GM18526 (cell line): Measurements from ENCODE around the gene RNF213.

Experiments used
- POLR2A ChIP-seq: IDR thresholded peaks from 3 replicates; pipeline ENCODE4 v1.6.1; 2011; ENCODE audit not compliant: insufficient read length; ENCODE audit errors: extremely low read depth

Gene RNF213

DNA sequence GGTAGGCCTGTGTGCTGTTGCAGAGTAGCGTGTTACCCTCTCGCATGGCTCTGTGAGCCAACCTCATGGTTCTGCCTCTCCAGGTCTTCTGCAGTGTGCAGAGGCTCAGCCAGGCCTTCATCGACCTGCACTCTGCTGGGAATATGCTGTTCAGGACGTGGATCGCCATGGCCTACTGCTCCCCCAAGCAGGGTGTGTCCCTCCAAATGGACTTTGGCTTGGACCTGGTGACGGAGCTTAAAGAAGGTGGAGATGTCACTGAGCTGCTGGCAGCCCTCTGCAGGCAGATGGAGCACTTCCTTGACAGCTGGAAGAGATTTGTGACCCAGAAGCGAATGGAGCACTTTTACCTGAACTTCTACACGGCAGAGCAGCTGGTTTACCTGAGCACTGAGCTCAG lies 78.5 kb downstream of the RNF213 start:
- TF ChIP-seq POLR2A, result no peak

DNA sequence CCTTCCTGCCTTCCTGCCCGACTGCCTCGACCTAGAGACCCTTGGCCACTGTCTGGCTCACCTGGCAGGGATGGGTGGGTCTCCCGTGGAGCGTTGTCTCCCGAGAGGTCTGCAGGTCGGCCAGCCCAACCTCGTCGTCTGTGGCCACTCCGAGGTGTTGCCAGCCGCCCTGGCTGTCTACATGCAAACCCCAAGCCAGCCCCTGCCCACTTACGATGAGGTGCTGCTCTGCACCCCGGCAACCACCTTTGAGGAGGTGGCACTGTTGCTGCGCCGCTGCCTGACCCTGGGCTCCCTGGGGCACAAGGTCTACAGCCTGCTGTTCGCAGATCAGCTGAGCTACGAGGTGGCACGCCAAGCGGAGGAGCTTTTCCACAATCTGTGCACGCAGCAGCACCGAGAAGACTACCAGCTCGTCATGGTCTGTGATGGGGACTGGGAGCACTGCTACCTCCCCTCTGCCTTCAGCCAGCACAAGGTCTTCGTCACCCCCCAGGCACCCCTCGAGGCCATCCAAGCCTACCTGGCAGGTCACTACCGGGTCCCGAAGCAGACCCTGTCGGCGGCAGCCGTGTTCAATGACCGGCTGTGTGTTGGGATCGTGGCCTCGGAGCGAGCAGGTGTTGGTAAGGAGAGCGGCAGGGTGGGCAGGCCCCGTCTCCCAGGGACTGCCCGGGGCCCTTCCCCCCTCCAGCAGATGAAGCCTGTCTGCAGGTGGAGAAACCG lies 79.2 kb downstream of the RNF213 start:
- no peak for TF ChIP-seq POLR2A

DNA sequence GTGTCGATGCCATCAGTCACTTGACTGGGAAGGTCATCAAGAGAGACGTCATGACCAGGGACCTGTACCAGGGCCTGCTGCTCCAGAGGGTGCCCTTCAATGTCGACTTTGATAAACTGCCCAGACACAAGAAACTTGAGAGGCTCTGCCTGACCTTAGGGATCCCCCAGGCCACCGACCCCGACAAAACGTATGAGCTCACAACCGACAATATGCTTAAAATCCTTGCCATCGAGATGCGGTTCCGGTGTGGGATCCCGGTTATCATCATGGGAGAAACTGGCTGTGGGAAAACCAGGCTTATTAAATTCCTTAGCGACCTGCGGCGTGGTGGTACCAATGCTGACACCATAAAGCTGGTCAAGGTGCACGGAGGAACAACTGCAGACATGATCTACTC lies 84.7 kb downstream of the RNF213 start:
- TF ChIP-seq POLR2A, result no peak

DNA sequence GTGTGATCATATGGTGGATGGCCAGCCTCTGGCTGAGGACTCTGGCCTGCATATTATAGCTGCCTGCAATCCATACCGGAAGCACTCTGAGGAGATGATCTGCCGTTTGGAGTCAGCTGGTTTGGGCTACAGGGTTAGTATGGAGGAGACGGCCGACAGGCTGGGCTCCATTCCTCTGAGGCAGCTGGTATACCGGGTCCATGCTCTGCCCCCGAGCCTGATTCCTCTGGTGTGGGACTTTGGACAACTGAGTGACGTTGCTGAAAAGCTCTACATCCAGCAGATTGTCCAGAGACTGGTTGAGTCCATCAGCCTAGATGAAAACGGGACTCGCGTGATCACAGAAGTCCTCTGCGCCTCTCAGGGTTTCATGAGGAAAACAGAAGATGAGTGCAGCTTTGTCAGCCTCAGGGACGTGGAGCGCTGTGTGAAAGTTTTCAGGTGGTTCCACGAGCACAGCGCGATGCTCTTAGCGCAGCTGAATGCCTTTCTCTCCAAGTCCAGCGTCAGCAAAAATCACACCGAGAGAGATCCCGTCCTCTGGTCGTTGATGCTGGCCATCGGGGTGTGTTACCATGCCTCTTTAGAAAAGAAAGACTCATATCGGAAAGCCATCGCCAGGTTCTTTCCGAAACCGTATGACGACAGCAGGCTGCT lies 85.3 kb downstream of the RNF213 start:
- TF ChIP-seq POLR2A, result no peak

DNA sequence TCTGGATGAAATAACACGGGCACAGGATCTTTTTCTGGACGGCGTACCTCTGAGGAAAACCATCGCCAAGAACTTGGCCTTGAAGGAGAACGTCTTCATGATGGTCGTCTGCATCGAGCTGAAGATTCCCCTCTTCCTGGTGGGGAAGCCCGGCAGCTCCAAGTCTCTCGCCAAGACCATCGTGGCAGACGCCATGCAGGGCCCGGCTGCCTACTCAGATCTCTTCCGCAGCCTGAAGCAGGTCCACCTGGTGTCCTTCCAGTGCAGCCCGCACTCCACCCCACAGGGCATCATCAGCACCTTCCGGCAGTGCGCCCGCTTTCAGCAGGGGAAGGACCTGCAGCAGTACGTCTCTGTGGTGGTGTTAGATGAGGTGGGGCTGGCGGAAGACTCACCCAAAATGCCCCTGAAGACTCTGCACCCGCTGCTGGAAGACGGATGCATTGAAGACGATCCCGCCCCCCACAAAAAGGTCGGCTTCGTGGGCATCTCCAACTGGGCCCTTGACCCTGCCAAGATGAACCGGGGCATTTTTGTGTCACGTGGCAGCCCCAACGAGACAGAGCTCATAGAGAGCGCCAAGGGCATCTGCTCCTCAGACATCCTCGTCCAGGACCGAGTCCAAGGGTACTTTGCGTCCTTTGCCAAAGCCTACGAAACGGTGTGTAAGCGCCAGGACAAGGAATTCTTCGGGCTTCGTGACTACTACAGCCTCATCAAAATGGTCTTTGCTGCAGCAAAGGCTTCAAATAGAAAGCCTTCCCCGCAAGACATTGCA lies 86.0 kb downstream of the RNF213 start:
- no peak for TF ChIP-seq POLR2A

DNA sequence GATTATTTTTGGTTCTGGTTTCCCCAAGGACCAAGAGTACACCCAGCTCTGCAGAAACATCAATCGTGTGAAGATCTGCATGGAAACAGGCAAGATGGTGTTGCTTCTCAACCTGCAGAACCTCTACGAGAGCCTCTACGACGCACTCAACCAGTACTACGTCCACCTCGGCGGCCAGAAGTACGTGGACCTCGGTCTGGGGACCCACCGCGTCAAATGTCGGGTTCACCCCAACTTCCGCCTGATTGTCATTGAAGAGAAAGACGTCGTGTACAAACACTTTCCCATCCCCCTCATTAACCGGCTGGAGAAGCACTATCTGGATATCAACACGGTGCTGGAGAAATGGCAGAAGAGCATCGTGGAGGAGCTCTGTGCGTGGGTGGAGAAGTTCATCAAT lies 86.9 kb downstream of the RNF213 start:
- TF ChIP-seq POLR2A, result no peak

DNA sequence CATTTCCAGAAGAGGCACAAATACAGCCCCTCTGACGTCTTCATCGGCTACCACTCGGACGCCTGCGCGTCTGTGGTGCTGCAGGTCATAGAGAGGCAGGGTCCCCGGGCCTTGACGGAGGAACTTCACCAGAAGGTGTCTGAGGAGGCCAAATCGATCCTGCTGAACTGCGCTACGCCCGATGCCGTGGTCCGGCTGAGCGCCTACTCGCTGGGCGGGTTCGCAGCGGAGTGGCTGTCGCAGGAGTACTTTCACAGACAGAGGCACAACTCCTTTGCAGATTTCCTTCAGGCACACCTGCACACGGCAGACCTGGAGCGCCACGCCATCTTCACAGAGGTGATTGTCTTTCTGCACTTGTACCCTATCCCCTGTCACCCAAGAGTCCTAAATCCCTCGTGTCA lies 87.3 kb downstream of the RNF213 start:
- TF ChIP-seq POLR2A, result no peak

DNA sequence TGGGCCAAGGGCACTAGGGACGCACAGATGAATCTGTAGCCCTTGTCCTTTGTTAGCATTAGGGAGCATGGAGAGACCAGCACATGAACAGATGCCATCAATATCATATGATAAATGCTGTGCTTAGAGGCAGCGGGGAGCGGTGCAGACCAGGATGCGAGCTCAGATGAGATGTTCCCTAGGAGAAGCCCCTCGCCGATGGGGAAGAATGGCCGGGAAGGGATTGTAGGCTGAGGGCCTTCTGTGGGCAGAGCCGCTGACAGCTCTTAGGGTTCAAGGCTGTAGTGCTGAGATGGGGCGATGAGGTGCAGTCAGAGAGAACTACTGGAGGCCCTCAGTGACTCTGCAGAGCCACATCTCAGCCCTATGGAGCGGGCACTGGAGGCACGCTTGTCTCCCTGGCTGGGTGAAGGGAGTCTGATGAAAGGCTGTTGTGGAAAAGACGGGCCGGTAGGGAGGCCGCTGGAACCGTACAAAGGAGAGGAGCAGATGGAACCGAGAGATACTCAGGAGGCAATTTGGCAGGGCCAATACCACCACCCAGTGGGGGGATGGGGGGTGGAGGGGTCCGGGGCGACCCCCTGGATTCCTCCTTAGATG lies 88.0 kb downstream of the RNF213 start:
- TF ChIP-seq POLR2A, result no peak

DNA sequence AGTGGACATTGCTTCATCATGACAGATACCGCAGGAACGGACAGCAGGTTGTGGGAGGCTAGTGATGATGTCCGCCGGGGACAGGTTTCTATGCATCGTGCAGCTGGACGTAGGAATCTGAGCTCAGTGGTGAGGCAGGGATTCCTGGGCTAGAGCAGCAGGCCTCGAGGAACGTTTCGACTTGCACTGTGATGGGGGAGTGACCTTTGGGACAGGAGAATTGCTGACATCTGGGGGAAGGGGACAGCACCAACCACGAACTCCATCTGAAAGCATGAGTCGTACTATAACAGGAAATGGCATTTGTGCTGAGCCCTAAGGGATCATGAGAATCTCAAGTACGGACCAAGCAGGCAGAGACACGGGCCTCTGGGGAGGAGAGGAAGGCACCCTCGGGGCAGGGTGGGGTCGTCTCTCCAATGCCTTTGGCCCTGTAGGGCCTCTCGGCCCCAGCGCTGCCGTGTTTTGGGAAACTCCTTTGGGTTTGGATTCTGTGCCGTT lies 88.5 kb downstream of the RNF213 start:
- TF ChIP-seq POLR2A, result no peak

DNA sequence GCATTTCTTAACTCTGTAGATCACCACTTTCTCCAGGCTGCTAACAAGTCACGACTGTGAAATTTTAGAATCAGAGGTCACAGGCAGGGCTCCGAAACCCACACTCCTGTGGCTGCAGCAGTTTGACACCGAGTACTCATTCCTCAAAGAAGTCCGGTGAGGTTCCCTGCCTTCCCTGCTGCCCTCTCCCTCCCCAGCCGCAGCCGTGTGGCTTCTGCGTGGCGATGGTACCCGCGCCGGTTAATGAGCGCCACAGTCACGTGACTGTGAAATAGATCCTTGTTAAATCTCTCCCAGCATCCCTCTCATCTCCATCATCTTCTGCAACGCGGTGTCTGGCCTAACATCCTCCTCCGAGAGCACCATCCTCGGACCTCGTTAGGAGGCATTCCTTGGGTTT lies 89.1 kb downstream of the RNF213 start:
- TF ChIP-seq POLR2A, result no peak

DNA sequence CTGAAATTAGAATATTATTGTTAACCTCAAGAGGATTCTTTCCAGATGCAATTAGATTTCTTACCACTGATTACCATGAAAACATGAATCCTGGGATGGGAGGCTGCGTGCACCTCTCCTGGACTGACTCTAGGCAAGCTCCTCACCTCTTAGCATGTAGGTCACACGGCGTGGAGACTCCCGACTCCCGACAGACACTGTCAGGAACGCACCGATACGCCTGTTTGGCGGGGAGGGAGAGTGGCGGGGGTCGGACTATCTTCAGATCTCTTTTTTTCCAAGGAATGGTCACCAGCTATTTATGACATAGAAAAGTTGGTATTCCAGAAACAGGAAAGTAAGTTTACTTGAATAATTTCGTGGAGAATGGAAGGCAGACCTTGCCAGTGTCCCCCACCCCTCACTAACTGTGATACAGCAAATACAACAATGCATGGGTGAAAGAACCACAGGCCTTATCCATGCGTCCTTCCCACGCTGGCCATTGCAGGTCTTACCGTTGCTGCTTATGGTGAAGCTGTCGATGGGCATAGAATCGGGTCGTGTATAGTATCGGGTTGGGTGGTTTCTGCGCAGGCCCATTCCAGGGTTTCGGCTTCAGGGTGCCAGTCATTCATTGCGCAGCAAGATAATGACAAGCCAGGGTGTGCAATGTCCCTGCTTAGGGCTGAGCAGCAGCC lies 91.7 kb downstream of the RNF213 start:
- no peak for TF ChIP-seq POLR2A

DNA sequence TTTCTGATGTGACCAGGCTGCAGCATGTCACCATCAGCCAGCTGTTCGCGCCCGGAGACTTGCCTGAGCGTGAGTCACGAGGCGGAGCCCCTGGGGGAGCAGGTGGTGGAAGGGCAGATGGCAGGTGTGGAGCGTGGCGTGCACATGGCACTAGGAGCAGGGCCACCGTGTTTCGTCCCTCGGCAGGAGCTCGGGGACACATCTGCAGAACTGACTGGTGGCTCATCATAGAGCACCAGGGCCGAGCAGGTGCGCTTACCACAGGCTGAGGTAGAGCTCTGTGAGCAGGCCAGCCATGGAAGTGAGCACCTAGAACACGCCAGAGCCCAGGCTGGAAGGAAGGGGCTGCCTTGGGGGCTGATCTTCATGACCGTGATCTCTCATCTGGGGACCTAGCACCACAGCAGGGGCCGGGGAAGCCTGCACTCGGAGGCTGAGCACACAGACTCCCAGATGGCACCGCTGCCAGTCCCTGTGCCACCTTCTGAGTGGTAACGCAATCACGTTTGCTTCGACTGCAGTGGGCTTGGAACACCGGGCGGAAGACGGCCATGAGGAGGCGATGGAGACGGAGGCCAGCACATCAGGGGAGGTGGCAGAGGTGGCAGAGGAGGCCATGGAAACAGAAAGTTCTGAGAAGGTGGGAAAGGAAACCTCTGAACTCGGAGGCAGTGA lies 92.5 kb downstream of the RNF213 start:
- no peak for TF ChIP-seq POLR2A

DNA sequence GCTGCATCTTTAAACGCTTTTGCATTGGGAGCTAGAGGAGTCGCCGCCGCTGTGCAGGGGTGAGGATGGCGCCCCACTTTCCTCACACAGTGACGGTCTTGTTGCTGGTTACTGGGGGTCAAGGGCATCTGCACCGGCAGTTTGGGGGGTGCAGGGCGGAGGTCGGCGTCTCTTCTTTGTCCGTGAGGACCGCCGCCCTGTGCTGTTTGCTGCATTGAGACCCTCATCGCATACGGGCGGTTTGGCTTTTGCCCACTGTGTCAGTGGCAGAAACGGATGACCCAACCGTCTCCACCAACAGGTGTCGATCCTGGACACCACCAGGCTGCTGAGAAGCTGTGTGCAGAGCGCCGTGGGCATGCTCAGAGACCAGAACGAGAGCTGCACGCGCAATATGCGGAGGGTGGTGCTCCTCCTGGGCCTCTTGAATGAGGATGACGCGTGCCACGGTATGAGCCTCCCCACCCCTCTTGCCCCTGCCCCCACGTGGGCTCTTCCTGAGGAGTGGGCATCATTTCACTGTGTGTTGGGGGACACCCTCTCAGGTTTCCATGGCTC lies 93.1 kb downstream of the RNF213 start:
- no peak for TF ChIP-seq POLR2A

DNA sequence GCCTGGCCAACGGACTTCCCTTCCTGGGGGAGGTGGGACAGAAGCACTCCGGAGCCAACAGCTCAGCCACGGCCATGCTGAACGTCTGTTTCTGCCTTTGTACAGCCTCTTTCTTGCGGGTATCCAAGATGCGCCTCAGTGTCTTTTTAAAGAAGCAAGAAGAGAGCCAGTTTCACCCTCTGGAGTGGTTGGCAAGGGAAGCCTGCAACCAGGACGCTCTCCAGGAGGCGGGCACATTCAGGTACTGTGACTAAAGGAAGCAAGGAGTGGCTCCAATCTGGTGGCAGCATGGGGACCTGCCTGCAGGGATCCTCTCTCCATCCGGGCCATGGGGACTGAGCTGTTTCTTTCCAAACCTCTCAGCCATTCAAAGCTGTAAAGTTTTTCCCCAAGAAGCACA lies 93.7 kb downstream of the RNF213 start:
- no peak for TF ChIP-seq POLR2A
